Vagina (tissue), 2 donors: Measurements from ENCODE around the gene NRXN3.

ENCODE experiments used
- POLR2A ChIP-seq, 2 donors: fragments of 450-650 bp; IDR thresholded peaks; one replicate each; pipeline ENCODE4 v1.6.1; 2017; ENCODE audit warnings: antibody characterized with exemption in 2 of 2, mild to moderate bottlenecking in 2 of 2, moderate library complexity in 2 of 2
- POLR2AphosphoS5 ChIP-seq, 2 donors: sonication (generic); formaldehyde crosslinking; IDR thresholded peaks; one replicate each; pipeline ENCODE4 v1.9.0; 2017; ENCODE audit warnings: antibody characterized with exemption in 2 of 2, mild to moderate bottlenecking in 2 of 2, low read depth in 1 of 2; ENCODE audit not compliant: insufficient read depth in 1 of 2
- TF ChIP-seq, protein P1 (sequence below), 3 experiments: fragments of 450-650 bp in 2 of 3; fragments of 200-600 bp in 1 of 3; sonication (generic) in 1 of 3; IDR thresholded peaks; one replicate each; pipeline ENCODE4 v1.5.1; 2017 to 2019; ENCODE audit warnings: antibody characterized with exemption in 3 of 3, mild to moderate bottlenecking in 2 of 3, moderate library complexity in 2 of 3

DNA sequence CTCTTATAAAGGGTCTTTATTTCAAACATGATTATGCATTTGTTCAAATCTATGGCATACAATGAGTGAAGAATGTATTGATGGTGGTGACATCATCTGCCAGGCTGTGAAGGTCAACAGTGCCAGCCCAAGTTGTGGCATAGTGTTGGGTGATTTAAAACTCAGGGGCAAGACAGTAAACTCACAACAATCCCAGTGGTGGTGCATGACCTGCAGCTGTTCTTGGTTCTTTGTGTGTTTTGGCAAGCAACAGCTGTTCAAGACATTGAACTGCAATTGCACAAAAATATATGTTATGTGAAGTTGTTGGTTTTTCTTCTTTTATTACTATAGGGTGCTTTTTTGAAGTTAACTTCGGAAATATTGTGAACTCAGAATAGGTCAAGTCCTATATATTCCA is 851.6 kb downstream of the NRXN3 start:
- TF ChIP-seq POLR2A (IDR thresholded peaks at IDR 0.05) = no peak
- TF ChIP-seq, protein P1, sequence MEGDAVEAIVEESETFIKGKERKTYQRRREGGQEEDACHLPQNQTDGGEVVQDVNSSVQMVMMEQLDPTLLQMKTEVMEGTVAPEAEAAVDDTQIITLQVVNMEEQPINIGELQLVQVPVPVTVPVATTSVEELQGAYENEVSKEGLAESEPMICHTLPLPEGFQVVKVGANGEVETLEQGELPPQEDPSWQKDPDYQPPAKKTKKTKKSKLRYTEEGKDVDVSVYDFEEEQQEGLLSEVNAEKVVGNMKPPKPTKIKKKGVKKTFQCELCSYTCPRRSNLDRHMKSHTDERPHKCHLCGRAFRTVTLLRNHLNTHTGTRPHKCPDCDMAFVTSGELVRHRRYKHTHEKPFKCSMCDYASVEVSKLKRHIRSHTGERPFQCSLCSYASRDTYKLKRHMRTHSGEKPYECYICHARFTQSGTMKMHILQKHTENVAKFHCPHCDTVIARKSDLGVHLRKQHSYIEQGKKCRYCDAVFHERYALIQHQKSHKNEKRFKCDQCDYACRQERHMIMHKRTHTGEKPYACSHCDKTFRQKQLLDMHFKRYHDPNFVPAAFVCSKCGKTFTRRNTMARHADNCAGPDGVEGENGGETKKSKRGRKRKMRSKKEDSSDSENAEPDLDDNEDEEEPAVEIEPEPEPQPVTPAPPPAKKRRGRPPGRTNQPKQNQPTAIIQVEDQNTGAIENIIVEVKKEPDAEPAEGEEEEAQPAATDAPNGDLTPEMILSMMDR (IDR thresholded peaks at IDR 0.05) = no peak
- no peak for TF ChIP-seq POLR2AphosphoS5 (IDR thresholded peaks at IDR 0.05; ENCODE audit: insufficient read depth in 1 of 2, low read depth in 1 of 2)
